ENCODE results near the gene OFD1.

The OFD1 gene

DNA sequence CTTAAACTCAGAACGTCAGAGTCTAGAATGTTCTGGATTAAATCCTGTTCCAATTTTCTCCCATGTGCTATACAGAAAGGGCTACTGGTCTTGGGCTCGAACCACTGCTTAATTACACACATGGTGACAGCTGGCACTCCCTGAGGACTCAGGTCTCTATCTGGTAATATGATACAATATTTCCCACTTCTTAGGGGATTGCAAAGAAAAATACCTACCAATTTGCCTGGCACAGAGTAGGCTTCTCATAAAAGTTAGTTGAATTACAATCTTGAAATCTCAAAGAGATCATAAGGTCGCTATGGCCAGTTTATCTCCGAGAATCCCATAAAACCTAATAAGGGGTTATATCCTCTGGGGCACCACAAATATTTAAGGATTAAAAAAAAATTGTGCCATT is 73.7 kb downstream of the OFD1 start:
- no peak overlapping the region for H3K23ac ChIP-seq (ENCODE audit: low read length in 2 of 2)
- no peaks in the 10 kb centered on the region for H3K4me1 ChIP-seq (ENCODE audit: control insufficient read depth, insufficient read depth, low read depth, low read length)
- no peaks in the 10 kb centered on the region for H3K36me3 ChIP-seq (ENCODE audit: control insufficient read depth in 1 of 2, insufficient read depth in 2 of 2, low read depth in 1 of 2, low read length in 2 of 2)
- H3K4ac ChIP-seq (ENCODE audit: low read depth in 1 of 2, low read length in 2 of 2) = no peak overlapping the region
- H3K9me3 ChIP-seq (ENCODE audit: control insufficient read depth, low read length) = no peaks in the 10 kb centered on the region
- no peak overlapping the region for H3K9ac ChIP-seq (ENCODE audit: low read length)
- no peak overlapping the region for H2BK12ac ChIP-seq (ENCODE audit: low read length in 2 of 2)
- H2BK5ac ChIP-seq (ENCODE audit: low read depth, low read length, poor library complexity, severe bottlenecking) = no peak overlapping the region
- H2AK5ac ChIP-seq (ENCODE audit: low read length, severe bottlenecking) = no peak overlapping the region
- H3K79me1 ChIP-seq (replicated peaks; ENCODE audit: low read length, poor library complexity, severe bottlenecking) = no peaks in the 10 kb centered on the region
- H3K18ac ChIP-seq (ENCODE audit: low read depth in 1 of 2, low read length in 2 of 2) = no peak overlapping the region
- WGBS = 100% methylated on average over 1 of the region's 4 CpGs
- DNase-seq = no peak
- H2BK15ac ChIP-seq (ENCODE audit: low read depth, poor library complexity, severe bottlenecking) = no peak overlapping the region
- no peak overlapping the region for H3K4me2 ChIP-seq (ENCODE audit: low read length, poor library complexity, severe bottlenecking)
- peaks cover 0 to 67% of the 10 kb centered on the region in 2 experiments for H3K27me3 ChIP-seq (ENCODE audit: control insufficient read depth in 1 of 2, insufficient read depth in 1 of 2, low read length in 2 of 2)
- no peak overlapping the region for H4K91ac ChIP-seq (ENCODE audit: low read length)
- no peak overlapping the region for H3K4me3 ChIP-seq (ENCODE audit: insufficient read depth in 1 of 2, low read depth in 1 of 2, low read length in 2 of 2)
- H3K14ac ChIP-seq (ENCODE audit: low read length in 2 of 2) = no peak overlapping the region
- no peak overlapping the region for H4K8ac ChIP-seq (ENCODE audit: low read length)
- H2AFZ ChIP-seq (ENCODE audit: low read depth, low read length) = no peak overlapping the region
- H3K27ac ChIP-seq (ENCODE audit: low read length, poor library complexity, severe bottlenecking) = no peak overlapping the region
- no peak overlapping the region for H2BK120ac ChIP-seq (ENCODE audit: low read depth, low read length)

- Histone ChIP-seq H2BK5ac (ENCODE audit: low read depth, low read length, poor library complexity, severe bottlenecking) (no peak overlapping the region), H4K91ac (ENCODE audit: low read length) (no peak overlapping the region), H2BK12ac (ENCODE audit: low read length in 2 of 2) (no peak overlapping the region), H2BK15ac (ENCODE audit: low read depth, poor library complexity, severe bottlenecking) (no peak overlapping the region), H3K4me3 (ENCODE audit: insufficient read depth in 1 of 2, low read depth in 1 of 2, low read length in 2 of 2) (no peak overlapping the region), H3K23ac (ENCODE audit: low read length in 2 of 2) (no peak overlapping the region), H3K4ac (ENCODE audit: low read depth in 1 of 2, low read length in 2 of 2) (no peak overlapping the region), H4K8ac (ENCODE audit: low read length) (no peak overlapping the region), H3K18ac (ENCODE audit: low read depth in 1 of 2, low read length in 2 of 2) (no peak overlapping the region), H3K27me3 (ENCODE audit: control insufficient read depth in 1 of 2, insufficient read depth in 1 of 2, low read length in 2 of 2) (peaks cover 0 to 67% of the 10 kb centered on the region in 2 experiments), H2AK5ac (ENCODE audit: low read length, severe bottlenecking) (no peak overlapping the region), H2BK120ac (ENCODE audit: low read depth, low read length) (no peak overlapping the region), H2AFZ (ENCODE audit: low read depth, low read length) (no peak overlapping the region), H3K27ac (ENCODE audit: low read length, poor library complexity, severe bottlenecking) (no peak overlapping the region), H3K36me3 (ENCODE audit: control insufficient read depth in 1 of 2, insufficient read depth in 2 of 2, low read depth in 1 of 2, low read length in 2 of 2) (no peaks in the 10 kb centered on the region), H3K79me1 (replicated peaks; ENCODE audit: low read length, poor library complexity, severe bottlenecking) (no peaks in the 10 kb centered on the region), H3K9me3 (ENCODE audit: control insufficient read depth, low read length) (no peaks in the 10 kb centered on the region), H3K14ac (ENCODE audit: low read length in 2 of 2) (no peak overlapping the region), H3K4me1 (ENCODE audit: control insufficient read depth, insufficient read depth, low read depth, low read length) (no peaks in the 10 kb centered on the region), H3K9ac (ENCODE audit: low read length) (no peak overlapping the region), H3K4me2 (ENCODE audit: low read length, poor library complexity, severe bottlenecking) (no peak overlapping the region)
- no peak for DNase-seq
These were observed 74.3 kb downstream of the OFD1 start for GRCh38 chrX:13808865-13809264.

- no peak overlapping the region for H3K27ac ChIP-seq (ENCODE audit: low read length, poor library complexity, severe bottlenecking)
- H2AK5ac ChIP-seq (ENCODE audit: low read length, severe bottlenecking) = no peak overlapping the region
- no peak overlapping the region for H2BK15ac ChIP-seq (ENCODE audit: low read depth, poor library complexity, severe bottlenecking)
- no peak overlapping the region for H3K4ac ChIP-seq (ENCODE audit: low read depth in 1 of 2, low read length in 2 of 2)
- no peak overlapping the region for H3K4me2 ChIP-seq (ENCODE audit: low read length, poor library complexity, severe bottlenecking)
- H4K91ac ChIP-seq (ENCODE audit: low read length) = no peak overlapping the region
- peaks cover 7 to 74% of the 10 kb centered on the region in 2 experiments for H3K27me3 ChIP-seq (ENCODE audit: control insufficient read depth in 1 of 2, insufficient read depth in 1 of 2, low read length in 2 of 2)
- H2AFZ ChIP-seq (ENCODE audit: low read depth, low read length) = no peak overlapping the region
- H3K36me3 ChIP-seq (ENCODE audit: control insufficient read depth in 1 of 2, insufficient read depth in 2 of 2, low read depth in 1 of 2, low read length in 2 of 2) = no peaks in the 10 kb centered on the region
- H3K4me3 ChIP-seq (ENCODE audit: insufficient read depth in 1 of 2, low read depth in 1 of 2, low read length in 2 of 2) = no peak overlapping the region
- no peak overlapping the region for H2BK5ac ChIP-seq (ENCODE audit: low read depth, low read length, poor library complexity, severe bottlenecking)
- H3K23ac ChIP-seq (ENCODE audit: low read length in 2 of 2) = no peak overlapping the region
- no peak for DNase-seq
- no peak overlapping the region for H3K14ac ChIP-seq (ENCODE audit: low read length in 2 of 2)
- H3K9me3 ChIP-seq (ENCODE audit: control insufficient read depth, low read length) = no peaks in the 10 kb centered on the region
- 97% methylated on average over 6 of the region's 7 CpGs for WGBS
- no peak overlapping the region for H4K8ac ChIP-seq (ENCODE audit: low read length)
- H3K18ac ChIP-seq (ENCODE audit: low read depth in 1 of 2, low read length in 2 of 2) = no peak overlapping the region
- H3K79me1 ChIP-seq (replicated peaks; ENCODE audit: low read length, poor library complexity, severe bottlenecking) = no peaks in the 10 kb centered on the region
- no peaks in the 10 kb centered on the region for H3K4me1 ChIP-seq (ENCODE audit: control insufficient read depth, insufficient read depth, low read depth, low read length)
- no peak overlapping the region for H2BK120ac ChIP-seq (ENCODE audit: low read depth, low read length)
- H2BK12ac ChIP-seq (ENCODE audit: low read length in 2 of 2) = no peak overlapping the region
- H3K9ac ChIP-seq (ENCODE audit: low read length) = no peak overlapping the region
These were observed 81.1 kb downstream of the OFD1 start for GRCh38 chrX:13815664-13816063.

DNA sequence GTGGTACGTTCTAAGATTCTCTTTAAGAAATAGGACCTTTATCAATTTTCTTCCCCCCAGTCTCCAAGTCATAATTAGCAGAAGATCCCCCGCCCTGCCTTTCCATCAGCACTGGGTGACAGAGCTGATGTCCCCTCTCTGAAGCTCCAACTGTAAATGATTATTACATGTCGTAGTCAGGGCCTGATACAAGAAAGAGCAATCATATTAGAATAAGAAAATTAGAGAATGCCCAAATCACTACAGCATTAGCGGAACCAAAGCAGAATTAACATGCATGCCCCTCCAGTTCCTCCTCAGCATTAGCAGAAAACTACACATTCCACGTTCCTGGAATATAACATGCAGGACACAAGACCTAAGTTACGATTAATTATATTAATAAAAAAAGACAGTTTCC is 81.6 kb downstream of the OFD1 start:
- Histone ChIP-seq H2BK15ac (ENCODE audit: low read depth, poor library complexity, severe bottlenecking) (no peak overlapping the region), H3K14ac (ENCODE audit: low read length in 2 of 2) (no peak overlapping the region), H3K9ac (ENCODE audit: low read length) (no peak overlapping the region), H3K27me3 (ENCODE audit: control insufficient read depth in 1 of 2, insufficient read depth in 1 of 2, low read length in 2 of 2) (peaks cover 7 to 70% of the 10 kb centered on the region in 2 experiments), H3K18ac (ENCODE audit: low read depth in 1 of 2, low read length in 2 of 2) (no peak overlapping the region), H2AK5ac (ENCODE audit: low read length, severe bottlenecking) (no peak overlapping the region), H4K91ac (ENCODE audit: low read length) (no peak overlapping the region), H3K4me1 (ENCODE audit: control insufficient read depth, insufficient read depth, low read depth, low read length) (no peaks in the 10 kb centered on the region), H2BK120ac (ENCODE audit: low read depth, low read length) (no peak overlapping the region), H2BK12ac (ENCODE audit: low read length in 2 of 2) (no peak overlapping the region), H3K79me1 (replicated peaks; ENCODE audit: low read length, poor library complexity, severe bottlenecking) (no peaks in the 10 kb centered on the region), H3K4me2 (ENCODE audit: low read length, poor library complexity, severe bottlenecking) (no peak overlapping the region), H3K4me3 (ENCODE audit: insufficient read depth in 1 of 2, low read depth in 1 of 2, low read length in 2 of 2) (no peak overlapping the region), H3K23ac (ENCODE audit: low read length in 2 of 2) (no peak overlapping the region), H4K8ac (ENCODE audit: low read length) (no peak overlapping the region), H3K27ac (ENCODE audit: low read length, poor library complexity, severe bottlenecking) (no peak overlapping the region), H3K9me3 (ENCODE audit: control insufficient read depth, low read length) (no peaks in the 10 kb centered on the region), H3K36me3 (ENCODE audit: control insufficient read depth in 1 of 2, insufficient read depth in 2 of 2, low read depth in 1 of 2, low read length in 2 of 2) (no peaks in the 10 kb centered on the region), H3K4ac (ENCODE audit: low read depth in 1 of 2, low read length in 2 of 2) (no peak overlapping the region), H2BK5ac (ENCODE audit: low read depth, low read length, poor library complexity, severe bottlenecking) (no peak overlapping the region), H2AFZ (ENCODE audit: low read depth, low read length) (no peak overlapping the region)
- no peak for DNase-seq
- WGBS = 94% methylated on average over 5 of the region's 6 CpGs

All from mesenchymal stem cell (in vitro differentiated cells and primary cell).